ENCODE measurements around the gene SP6.

SP6 gene

GRCh38 chr17:47807421-47807820, 43.5 kb downstream of the SP6 start:
- TF ChIP-seq CTCF (IDR thresholded peaks at IDR 0.05; ENCODE audit: low read length, missing control alignments), result no peak
- no peak for DNase-seq (ENCODE audit: low read depth)
- H3K4me3 ChIP-seq (replicated peaks; ENCODE audit: low read depth, low read length), result no peak overlapping the region

GRCh38 chr17:47806913-47807255, 44.1 kb downstream of the SP6 start:
- DNase-seq (ENCODE audit: low read depth), result no peak
- H3K4me3 ChIP-seq (replicated peaks; ENCODE audit: low read depth, low read length), result no peak overlapping the region
- no peak for TF ChIP-seq CTCF (IDR thresholded peaks at IDR 0.05; ENCODE audit: low read length, missing control alignments)

- DNase-seq (ENCODE audit: low read depth), result no peak
- TF ChIP-seq CTCF (IDR thresholded peaks at IDR 0.05; ENCODE audit: low read length, missing control alignments), result no peak
- H3K4me3 ChIP-seq (replicated peaks; ENCODE audit: low read depth, low read length), result no peak overlapping the region
Observed at GRCh38 chr17:47806026-47806912, 44.7 kb downstream of the SP6 start.

- no peak for TF ChIP-seq CTCF (IDR thresholded peaks at IDR 0.05; ENCODE audit: low read length, missing control alignments)
- DNase-seq (ENCODE audit: low read depth), result no peak
- H3K4me3 ChIP-seq (replicated peaks; ENCODE audit: low read depth, low read length), result no peak overlapping the region
Observed at GRCh38 chr17:47804461-47804860, 46.5 kb downstream of the SP6 start.

- no peak for TF ChIP-seq CTCF (IDR thresholded peaks at IDR 0.05; ENCODE audit: low read length, missing control alignments)
- no peak for DNase-seq (ENCODE audit: low read depth)
- no peak overlapping the region for H3K4me3 ChIP-seq (replicated peaks; ENCODE audit: low read depth, low read length)
Observed at GRCh38 chr17:47803751-47804150, 47.2 kb downstream of the SP6 start.

GRCh38 chr17:47803201-47803600, 47.8 kb downstream of the SP6 start:
- no peak for DNase-seq (ENCODE audit: low read depth)
- H3K4me3 ChIP-seq (replicated peaks; ENCODE audit: low read depth, low read length), result no peak overlapping the region
- no peak for TF ChIP-seq CTCF (IDR thresholded peaks at IDR 0.05; ENCODE audit: low read length, missing control alignments)
